ENCODE measurements around the gene MT1G. TPM values are rescaled to one million over a fixed set of nuclear protein-coding genes. Genes with fewer than 3 reads are reported as not detected.
A peak's percentile ranks its signal among the peaks of the same experiment; 100 is the strongest.

The MT1G gene
- total RNA-seq, 1 experiment from 2014 or later, result 23.4 TPM

DNA sequence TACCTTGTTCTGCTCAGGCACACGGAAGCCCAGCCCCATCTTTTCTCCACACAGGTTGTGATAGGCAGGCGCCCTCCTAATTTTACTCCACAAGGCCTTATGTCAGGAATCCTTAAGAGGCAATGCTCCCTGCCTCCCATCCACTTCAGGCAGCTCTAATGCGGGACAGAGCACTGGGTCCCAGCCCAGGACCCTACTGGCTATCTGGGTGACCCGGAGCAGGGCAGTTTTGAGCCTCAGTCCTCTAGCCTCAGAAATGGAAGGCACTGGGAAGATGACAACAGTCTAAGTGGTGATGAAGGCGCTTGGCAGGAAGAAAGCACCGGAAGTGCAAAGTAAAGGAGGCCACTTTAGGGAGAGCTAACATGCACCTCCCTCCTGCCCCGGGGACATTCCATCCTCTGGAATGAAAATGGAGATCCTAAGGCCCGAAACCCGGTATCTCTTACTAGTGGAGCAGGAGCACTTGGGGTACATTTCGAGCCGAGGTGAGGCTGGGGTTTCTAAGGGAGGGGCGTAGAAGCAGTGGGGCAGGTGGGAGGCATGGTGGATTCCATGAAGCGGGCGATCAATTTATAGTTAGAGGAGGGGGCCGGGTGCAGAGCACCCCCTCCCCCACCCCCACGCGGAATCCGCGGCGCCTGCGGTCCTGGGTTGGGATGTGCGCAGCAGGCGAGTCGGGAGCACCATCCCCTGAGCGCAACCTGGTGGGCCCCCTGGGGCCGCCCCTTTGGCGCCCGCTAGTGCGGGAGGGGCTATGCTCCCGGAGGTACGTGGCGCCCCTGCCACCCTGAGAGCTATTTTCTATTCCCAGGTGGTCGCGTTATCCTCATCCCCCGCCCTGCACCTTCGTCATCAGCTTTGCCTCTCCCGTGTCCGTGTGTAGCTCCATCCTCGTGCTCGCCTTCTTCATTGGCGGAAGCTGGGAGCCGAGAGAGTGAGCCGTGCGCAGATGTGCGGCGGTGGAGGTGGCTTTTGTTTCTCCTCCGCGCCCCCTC lies 5.2 kb downstream of the MT1G start:
- Histone ChIP-seq H3K4me2 (ENCODE audit: insufficient read depth, insufficient read length, low read length) (peak overlapping the region; percentile 74), H3K9ac (ENCODE audit: extremely low read depth, insufficient read length, low read length) (no peak overlapping the region)
- peak overlapping the region; percentile 58 to 75 for H3K4me3 Mint-ChIP-seq

More for the DNA sequence above, 5.2 kb downstream of the MT1G start:
- DNase-seq, result peak; percentile 39
- no peak overlapping the region for H2BK15ac ChIP-seq (ENCODE audit: low read depth, low read length)
- no peaks in the 10 kb centered on the region for H3K79me2 ChIP-seq (ENCODE audit: insufficient read depth, low read length)
- no peak overlapping the region for H2AFZ ChIP-seq (ENCODE audit: low read length)
- no peak overlapping the region for H3K14ac ChIP-seq (ENCODE audit: insufficient read depth, low read length)
- H3K9me3 Mint-ChIP-seq, result no peaks in the 10 kb centered on the region
- no peak overlapping the region for H3K18ac ChIP-seq (ENCODE audit: insufficient read length, low read depth, low read length)
- no peak overlapping the region for H4K91ac ChIP-seq (ENCODE audit: insufficient read length, low read depth, low read length)
- H2BK5ac ChIP-seq (ENCODE audit: insufficient read length, low read length), result no peak overlapping the region
- peaks cover 59% of the 10 kb centered on the region; the same call in 1 of the 2 replicates for H3K27me3 ChIP-seq (ENCODE audit: insufficient read depth, low read length)
- H3K27me3 Mint-ChIP-seq (ENCODE audit: low read depth), result peaks cover 97% of the 10 kb centered on the region
- no peak overlapping the region for H3K4ac ChIP-seq (ENCODE audit: low read depth, low read length)
- no peak overlapping the region for H4K5ac ChIP-seq (ENCODE audit: insufficient read length, low read depth, low read length)
- no peak overlapping the region for H3K56ac ChIP-seq (ENCODE audit: insufficient read length, low read depth, low read length)
- no peaks in the 10 kb centered on the region for H3K9me3 ChIP-seq (ENCODE audit: control insufficient read depth, low read depth, low read length)
- no peak overlapping the region for H2BK20ac ChIP-seq (ENCODE audit: low read depth, low read length, poor library complexity, severe bottlenecking)
- H3K23ac ChIP-seq (ENCODE audit: insufficient read length, low read depth, low read length), result no peak overlapping the region
- no CpG with 5 or more reads among the region's 48 CpGs for WGBS (ENCODE audit: extremely low coverage, insufficient read length, low lambda C conversion rate)
- TF ChIP-seq, protein P1, sequence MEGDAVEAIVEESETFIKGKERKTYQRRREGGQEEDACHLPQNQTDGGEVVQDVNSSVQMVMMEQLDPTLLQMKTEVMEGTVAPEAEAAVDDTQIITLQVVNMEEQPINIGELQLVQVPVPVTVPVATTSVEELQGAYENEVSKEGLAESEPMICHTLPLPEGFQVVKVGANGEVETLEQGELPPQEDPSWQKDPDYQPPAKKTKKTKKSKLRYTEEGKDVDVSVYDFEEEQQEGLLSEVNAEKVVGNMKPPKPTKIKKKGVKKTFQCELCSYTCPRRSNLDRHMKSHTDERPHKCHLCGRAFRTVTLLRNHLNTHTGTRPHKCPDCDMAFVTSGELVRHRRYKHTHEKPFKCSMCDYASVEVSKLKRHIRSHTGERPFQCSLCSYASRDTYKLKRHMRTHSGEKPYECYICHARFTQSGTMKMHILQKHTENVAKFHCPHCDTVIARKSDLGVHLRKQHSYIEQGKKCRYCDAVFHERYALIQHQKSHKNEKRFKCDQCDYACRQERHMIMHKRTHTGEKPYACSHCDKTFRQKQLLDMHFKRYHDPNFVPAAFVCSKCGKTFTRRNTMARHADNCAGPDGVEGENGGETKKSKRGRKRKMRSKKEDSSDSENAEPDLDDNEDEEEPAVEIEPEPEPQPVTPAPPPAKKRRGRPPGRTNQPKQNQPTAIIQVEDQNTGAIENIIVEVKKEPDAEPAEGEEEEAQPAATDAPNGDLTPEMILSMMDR (conservative IDR thresholded peaks at IDR 0.05), result no peak
- H3K36me3 Mint-ChIP-seq (ENCODE audit: insufficient read depth in 1 of 3, low read depth in 3 of 3), result no peaks in the 10 kb centered on the region
- H3K23me2 ChIP-seq (ENCODE audit: insufficient read length, low read depth, low read length, poor library complexity, severe bottlenecking), result peaks cover 7% of the 10 kb centered on the region
- no peak overlapping the region for H2AK5ac ChIP-seq (ENCODE audit: insufficient read length, low read length)
- no peak overlapping the region for H3T11ph ChIP-seq (ENCODE audit: low read length)
- no peaks in the 10 kb centered on the region for H4K20me1 ChIP-seq (ENCODE audit: control insufficient read depth, insufficient read depth, insufficient read length)
- H4K8ac ChIP-seq (replicated peaks; ENCODE audit: insufficient read length, low read depth, low read length), result no peak overlapping the region
- no peak overlapping the region for H2BK12ac ChIP-seq (ENCODE audit: insufficient read length, low read depth, low read length)
- H3K79me1 ChIP-seq (ENCODE audit: insufficient read depth, low read depth, low read length, poor library complexity, severe bottlenecking), result no peaks in the 10 kb centered on the region
- peaks cover 18 to 29% of the 10 kb centered on the region in 2 experiments for H3K4me1 Mint-ChIP-seq
- no peak overlapping the region for H3K27ac ChIP-seq (ENCODE audit: insufficient read length, low read depth, low read length)
- H2BK120ac ChIP-seq (ENCODE audit: low read depth, low read length, poor library complexity, severe bottlenecking), result no peak overlapping the region
- peaks cover 2% of the 10 kb centered on the region; the same call in 1 of the 2 replicates for H3K4me1 ChIP-seq (ENCODE audit: insufficient read depth, low read length)
- H3K27ac Mint-ChIP-seq, result no peak overlapping the region

All from H9 (cell line).